A549 treated with AZD2906 at 1 μM for 4 hours (cell line): ENCODE data around the gene DIPK2B. TPM values are rescaled to one million over a fixed set of nuclear protein-coding genes. Genes with fewer than 3 reads are reported as not detected.

Source experiments
- total RNA-seq: library from RNA; stranded (reverse); fragments of 200-300 nt; extraction: Qiagen RNA extraction; gene quantifications from 5 replicates; pipeline ENCODE4 v1.2.3, GENCODE V29; 2022

The DIPK2B gene, protein sequence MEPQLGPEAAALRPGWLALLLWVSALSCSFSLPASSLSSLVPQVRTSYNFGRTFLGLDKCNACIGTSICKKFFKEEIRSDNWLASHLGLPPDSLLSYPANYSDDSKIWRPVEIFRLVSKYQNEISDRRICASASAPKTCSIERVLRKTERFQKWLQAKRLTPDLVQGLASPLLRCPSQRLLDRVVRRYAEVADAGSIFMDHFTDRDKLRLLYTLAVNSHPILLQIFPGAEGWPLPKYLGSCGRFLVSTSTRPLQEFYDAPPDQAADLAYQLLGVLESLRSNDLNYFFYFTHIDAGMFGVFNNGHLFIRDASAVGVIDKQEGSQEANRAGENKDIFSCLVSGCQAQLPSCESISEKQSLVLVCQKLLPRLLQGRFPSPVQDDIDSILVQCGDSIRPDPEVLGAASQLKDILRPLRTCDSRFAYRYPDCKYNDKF
- not detected in 5 replicates for total RNA-seq

DNA sequence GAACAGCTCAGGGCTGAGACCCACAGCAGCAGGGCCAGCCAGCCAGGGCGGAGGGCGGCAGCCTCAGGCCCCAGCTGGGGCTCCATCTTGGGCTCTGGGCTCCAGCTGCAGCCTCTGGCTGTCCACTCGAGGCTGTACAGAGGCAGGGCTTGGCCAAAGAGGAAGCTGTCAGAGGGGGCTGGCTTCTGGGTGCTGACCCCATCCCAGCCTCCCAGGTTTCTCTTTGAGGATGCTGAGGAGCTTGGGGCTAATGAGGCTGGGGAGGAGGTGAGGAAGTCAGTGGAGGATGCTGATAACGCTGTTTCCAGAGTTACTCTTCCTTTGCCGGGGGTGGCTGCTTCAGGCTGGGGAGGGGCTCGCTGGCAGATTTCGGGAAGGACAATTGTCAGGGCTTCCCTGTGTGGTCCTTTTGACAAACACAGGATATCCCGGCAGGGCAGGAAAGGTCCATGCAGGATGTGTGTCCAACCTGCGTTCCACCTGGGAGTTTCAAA, at the start of gene DIPK2B:
DIPK2B (minus strand) TSS at position 136 of the 494 bp plus-strand sequence; CDS start at position 86, 50 bp downstream.

